K562 treated with DMSO at 1 percent for 4 hours (cell line): ENCODE results near the gene ENTPD1. TPM values are rescaled to one million over a fixed set of nuclear protein-coding genes. Genes with fewer than 3 reads are reported as not detected.

ENCODE experiments used
- total RNA-seq: library from RNA; unstranded; fragments of 300-600 nt; gene quantifications from 2 replicates; pipeline ENCODE4 v1.2.3, GENCODE V29; 2022; ENCODE audit not compliant: insufficient read depth

ENTPD1 gene, protein sequence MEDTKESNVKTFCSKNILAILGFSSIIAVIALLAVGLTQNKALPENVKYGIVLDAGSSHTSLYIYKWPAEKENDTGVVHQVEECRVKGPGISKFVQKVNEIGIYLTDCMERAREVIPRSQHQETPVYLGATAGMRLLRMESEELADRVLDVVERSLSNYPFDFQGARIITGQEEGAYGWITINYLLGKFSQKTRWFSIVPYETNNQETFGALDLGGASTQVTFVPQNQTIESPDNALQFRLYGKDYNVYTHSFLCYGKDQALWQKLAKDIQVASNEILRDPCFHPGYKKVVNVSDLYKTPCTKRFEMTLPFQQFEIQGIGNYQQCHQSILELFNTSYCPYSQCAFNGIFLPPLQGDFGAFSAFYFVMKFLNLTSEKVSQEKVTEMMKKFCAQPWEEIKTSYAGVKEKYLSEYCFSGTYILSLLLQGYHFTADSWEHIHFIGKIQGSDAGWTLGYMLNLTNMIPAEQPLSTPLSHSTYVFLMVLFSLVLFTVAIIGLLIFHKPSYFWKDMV
- total RNA-seq, result 0.83 and 1.1 TPM in 2 replicates

DNA sequence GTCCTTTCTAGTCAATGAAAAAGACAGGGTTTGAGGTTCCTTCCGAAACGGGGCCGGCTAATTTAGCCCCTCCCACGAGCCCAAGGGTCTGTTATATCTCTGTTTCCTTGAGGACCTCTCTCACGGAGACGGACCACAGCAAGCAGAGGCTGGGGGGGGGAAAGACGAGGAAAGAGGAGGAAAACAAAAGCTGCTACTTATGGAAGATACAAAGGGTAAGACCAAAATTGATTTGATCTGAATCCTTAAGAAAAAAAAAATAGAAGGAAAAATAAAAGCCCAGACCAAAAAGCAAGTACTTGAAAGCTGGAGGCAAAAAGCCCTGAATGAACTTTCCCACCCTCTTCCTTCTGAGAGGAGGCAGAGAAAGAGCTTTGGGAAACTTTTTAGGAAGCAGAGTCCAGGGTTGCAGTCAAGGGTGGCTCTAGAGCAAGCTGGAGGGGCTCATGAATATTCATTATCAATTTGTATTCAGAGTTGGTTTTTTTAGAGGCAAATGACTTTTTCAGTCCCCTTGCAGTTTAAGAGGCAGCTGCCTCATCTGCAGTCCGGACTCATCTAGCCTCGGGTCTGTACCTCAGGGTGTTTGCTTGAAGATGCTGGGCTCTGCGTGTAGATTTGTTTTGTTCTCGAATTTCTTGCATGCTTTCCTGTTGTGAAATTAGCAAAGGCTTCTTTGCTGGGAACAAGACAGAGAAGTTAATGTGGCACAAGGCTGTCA lies at the start of gene ENTPD1:
Gene ENTPD1 (plus strand): TSS at position 123 of the 721 bp plus-strand sequence. CDS start 77 bp downstream, at position 200.

DNA sequence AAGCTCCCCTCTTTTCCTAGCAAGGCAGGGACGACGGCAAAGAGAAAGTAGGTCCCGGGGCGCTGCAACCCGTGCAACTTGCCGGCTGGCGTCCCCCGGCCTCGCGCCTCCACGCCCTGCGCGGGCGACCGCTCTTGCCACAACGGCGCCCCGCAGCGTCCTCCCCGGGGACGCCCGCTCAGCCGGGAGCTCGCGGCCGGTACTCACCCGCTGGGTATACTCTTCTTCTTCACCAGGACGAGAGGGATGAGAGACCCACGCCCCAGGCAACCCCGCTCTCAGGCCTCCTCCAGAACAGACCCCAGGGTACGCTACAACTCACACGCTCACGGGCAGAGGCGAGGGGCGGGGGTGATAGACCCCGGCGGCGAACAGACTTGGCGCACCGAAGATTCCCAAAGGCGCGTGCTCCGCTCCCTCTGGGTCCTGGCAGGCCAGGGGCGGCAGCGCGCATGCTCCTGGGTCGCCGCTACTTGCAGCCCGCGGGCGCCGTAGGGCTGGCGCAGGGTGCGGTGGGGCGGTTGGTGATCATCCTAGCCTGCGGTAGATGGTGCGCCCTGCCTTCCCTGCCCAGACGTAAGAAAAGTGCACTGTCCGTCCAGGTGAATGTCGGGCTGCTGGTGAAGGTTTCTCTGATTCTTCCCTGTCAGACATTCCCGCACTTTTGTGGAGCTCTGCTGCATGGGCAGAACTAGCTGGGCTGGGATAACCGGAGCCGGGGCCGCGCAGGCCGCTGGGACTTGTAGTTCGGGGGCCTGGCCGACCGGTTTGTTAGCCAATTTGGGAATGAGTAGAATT lies 151.7 kb downstream of the ENTPD1 start, which contains the start of gene CC2D2B:
Gene CC2D2B (plus strand): TSS at position 520 of the 798 bp plus-strand sequence. CDS start 3,349 bp downstream, outside the sequence.

Other genes starting within 250 kb of the ENTPD1 start
- 5.0 and 5.1 TPM in 2 replicates for gene SORBS1, start 194.8 kb upstream of the ENTPD1 start, total RNA-seq
- gene ALDH18A1, start 99.5 kb upstream of the ENTPD1 start, total RNA-seq, result 17.7 and 23.9 TPM in 2 replicates
- 10.5 and 10.6 TPM in 2 replicates for gene TCTN3, start 62.2 kb upstream of the ENTPD1 start, total RNA-seq
- not detected in 2 replicates for gene CC2D2B, start 151.8 kb downstream of the ENTPD1 start, total RNA-seq